ENCODE results near the gene RALGAPA2. TPM values are rescaled to one million over a fixed set of nuclear protein-coding genes. Genes with fewer than 3 reads are reported as not detected.
A peak's percentile ranks its signal among the peaks of the same experiment; 100 is the strongest.

Gene RALGAPA2
- total and polyA plus RNA-seq, 3 donors from 2014 or later, result 26.9 to 61.5 (median 59.2) TPM

GRCh38 chr20:20363799-20364592 is 348.4 kb downstream of the RALGAPA2 start:
- DNase-seq, result no peak
- Histone ChIP-seq H3K36me3 (ENCODE audit: low read depth, missing control alignments) (no peaks in the 10 kb centered on the region), H3K4me1 (no peaks in the 10 kb centered on the region), H3K27me3 (no peaks in the 10 kb centered on the region), H3K4me3 (peak overlapping the region in 1 of 2 donors; percentile 1), H3K27ac (no peak overlapping the region), H3K9me3 (no peaks in the 10 kb centered on the region)
- TF ChIP-seq, protein P1, sequence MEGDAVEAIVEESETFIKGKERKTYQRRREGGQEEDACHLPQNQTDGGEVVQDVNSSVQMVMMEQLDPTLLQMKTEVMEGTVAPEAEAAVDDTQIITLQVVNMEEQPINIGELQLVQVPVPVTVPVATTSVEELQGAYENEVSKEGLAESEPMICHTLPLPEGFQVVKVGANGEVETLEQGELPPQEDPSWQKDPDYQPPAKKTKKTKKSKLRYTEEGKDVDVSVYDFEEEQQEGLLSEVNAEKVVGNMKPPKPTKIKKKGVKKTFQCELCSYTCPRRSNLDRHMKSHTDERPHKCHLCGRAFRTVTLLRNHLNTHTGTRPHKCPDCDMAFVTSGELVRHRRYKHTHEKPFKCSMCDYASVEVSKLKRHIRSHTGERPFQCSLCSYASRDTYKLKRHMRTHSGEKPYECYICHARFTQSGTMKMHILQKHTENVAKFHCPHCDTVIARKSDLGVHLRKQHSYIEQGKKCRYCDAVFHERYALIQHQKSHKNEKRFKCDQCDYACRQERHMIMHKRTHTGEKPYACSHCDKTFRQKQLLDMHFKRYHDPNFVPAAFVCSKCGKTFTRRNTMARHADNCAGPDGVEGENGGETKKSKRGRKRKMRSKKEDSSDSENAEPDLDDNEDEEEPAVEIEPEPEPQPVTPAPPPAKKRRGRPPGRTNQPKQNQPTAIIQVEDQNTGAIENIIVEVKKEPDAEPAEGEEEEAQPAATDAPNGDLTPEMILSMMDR (IDR thresholded peaks at IDR 0.05), result no peak
- TF ChIP-seq POLR2A (IDR thresholded peaks at IDR 0.05), result no peak
- intact Hi-C loops (cut with DNase I; ENCODE audit: low total_unique reads), result no loop called here
- 5 to 6% methylated on average over 39 to 70 of the region's 70 CpGs for WGBS, 2 donors

DNA sequence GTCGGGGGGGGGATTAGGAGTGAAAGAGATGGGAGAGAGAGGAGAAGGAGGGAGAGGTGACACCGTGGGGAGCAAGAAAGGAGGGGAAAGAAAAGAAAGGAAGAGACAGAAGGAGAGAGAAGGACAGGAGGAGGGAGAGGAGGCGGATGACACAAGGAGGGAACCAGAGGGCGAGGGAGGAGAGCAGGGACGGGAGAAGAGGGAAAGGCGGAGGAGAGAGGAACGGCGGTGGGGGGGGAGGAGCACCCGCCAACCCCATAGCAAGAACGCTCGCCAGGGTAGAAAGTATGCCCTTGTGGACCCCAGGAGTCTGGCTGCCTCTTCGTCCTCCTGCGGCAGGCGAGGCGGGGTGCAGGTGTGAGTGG is 349.0 kb downstream of the RALGAPA2 start:
- no peaks in the 10 kb centered on the region for H3K4me1 ChIP-seq
- no peak for DNase-seq
- no peak overlapping the region for H3K27ac ChIP-seq
- H3K4me3 ChIP-seq, result peak overlapping the region in 1 of 2 donors; percentile 1
- WGBS, 2 donors, result 6 to 8% methylated on average over 15 of the region's 15 CpGs
- TF ChIP-seq, protein P1 (IDR thresholded peaks at IDR 0.05), result no peak
- TF ChIP-seq POLR2A (IDR thresholded peaks at IDR 0.05), result no peak
- no peaks in the 10 kb centered on the region for H3K27me3 ChIP-seq
- no peaks in the 10 kb centered on the region for H3K36me3 ChIP-seq (ENCODE audit: low read depth, missing control alignments)
- intact Hi-C loops (cut with DNase I; ENCODE audit: low total_unique reads), result no loop called here
- no peaks in the 10 kb centered on the region for H3K9me3 ChIP-seq

GRCh38 chr20:20362774-20363433 is 349.5 kb downstream of the RALGAPA2 start:
- Histone ChIP-seq H3K9me3 (no peaks in the 10 kb centered on the region), H3K36me3 (ENCODE audit: low read depth, missing control alignments) (no peaks in the 10 kb centered on the region), H3K4me3 (no peak overlapping the region), H3K27me3 (no peaks in the 10 kb centered on the region), H3K4me1 (no peaks in the 10 kb centered on the region), H3K27ac (no peak overlapping the region)
- 14 to 20% methylated on average over 17 of the region's 17 CpGs for WGBS, 2 donors
- TF ChIP-seq, protein P1 (IDR thresholded peaks at IDR 0.05), result no peak
- TF ChIP-seq POLR2A (IDR thresholded peaks at IDR 0.05), result no peak
- intact Hi-C loops (cut with DNase I; ENCODE audit: low total_unique reads), result no loop called here
- no peak for DNase-seq

DNA sequence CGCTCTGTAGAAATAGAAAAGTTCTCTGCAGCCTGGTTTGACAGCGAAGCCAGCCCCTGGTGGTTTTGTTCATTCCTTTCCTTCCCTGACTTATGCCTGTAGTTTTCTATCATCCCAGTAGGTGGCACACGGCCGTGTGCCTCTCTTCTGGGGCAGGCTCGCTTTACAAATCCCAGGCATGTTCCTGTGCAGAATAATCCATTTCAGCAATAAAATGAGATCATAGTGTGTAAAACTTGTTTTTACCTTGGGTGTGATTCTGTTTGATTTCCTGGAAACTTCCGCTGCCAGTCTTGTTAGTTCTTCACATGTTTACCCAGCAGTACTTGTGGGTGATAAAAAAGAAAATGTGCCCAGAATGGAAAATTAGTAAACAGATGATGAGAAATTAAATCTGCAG is 352.0 kb downstream of the RALGAPA2 start:
- WGBS, 2 donors, result 18 to 28% methylated on average over 6 of the region's 6 CpGs
- DNase-seq, result peak; percentile 55
- Histone ChIP-seq H3K27me3 (no peaks in the 10 kb centered on the region), H3K27ac (no peak overlapping the region), H3K4me1 (no peaks in the 10 kb centered on the region), H3K9me3 (no peaks in the 10 kb centered on the region), H3K36me3 (ENCODE audit: low read depth, missing control alignments) (no peaks in the 10 kb centered on the region), H3K4me3 (no peak overlapping the region)
- TF ChIP-seq, protein P1 (IDR thresholded peaks at IDR 0.05), result peak; percentile 41 to 66 (median 54)
- no peak for TF ChIP-seq POLR2A (IDR thresholded peaks at IDR 0.05)
- intact Hi-C loops (cut with DNase I; ENCODE audit: low total_unique reads), result no loop called here

All from testis (tissue), 3 donors.